CD4-positive, alpha-beta T cell treated with Interleukin-17A for 4 hours (primary cell): ENCODE data around the gene G6PC1.

Experiments
- DNase-seq: peaks from one replicate; pipeline ENCODE4 v3.0.0-alpha.2; 2020; ENCODE audit warnings: mixed read lengths

Gene G6PC1

DNA sequence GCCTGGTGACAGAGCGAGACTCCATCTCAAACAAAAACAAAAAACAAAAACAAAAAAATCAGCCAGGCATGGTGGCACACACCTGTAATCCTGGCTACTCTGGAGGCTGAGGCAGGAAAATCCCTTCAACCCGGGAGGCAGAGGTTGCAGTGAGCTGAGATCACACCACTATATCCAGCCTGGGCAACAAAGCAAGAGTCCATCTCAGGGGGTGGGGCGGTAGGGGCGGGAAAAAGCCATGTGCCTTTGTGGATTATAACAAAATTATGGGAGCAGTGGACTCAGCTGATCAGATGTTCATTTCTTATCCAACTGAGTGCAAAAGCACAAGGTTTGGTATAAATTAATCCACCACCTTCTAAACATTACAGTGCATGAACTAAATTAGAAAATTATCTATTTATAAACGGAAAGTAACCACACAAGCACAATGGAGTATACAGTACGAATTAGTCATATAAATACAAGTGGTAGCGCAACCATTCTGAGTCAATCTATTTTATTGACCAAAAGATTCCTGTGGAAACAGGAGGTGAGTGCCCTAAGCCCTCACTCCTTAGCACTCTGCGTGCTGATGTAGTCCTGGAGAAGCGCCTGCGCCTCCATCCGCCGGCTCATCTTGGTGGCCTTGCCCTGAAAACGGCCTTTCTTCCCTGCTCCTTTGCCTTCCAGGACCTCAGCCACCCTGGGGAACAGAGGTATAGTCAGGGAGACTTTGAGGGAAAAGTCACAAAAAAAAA is 49.6 kb downstream of the G6PC1 start:
- DNase-seq: no peak
